ENCODE data around the gene CEP104.

The CEP104 gene

GRCh38 chr1:3863231-3863935, 6.4 kb upstream of the CEP104 start:
- no peak overlapping the region for H3K27ac Mint-ChIP-seq
- no peak for ATAC-seq
- no peak overlapping the region for H3K4me3 Mint-ChIP-seq
- H3K27me3 Mint-ChIP-seq = no peaks in the 10 kb centered on the region
- H3K4me1 Mint-ChIP-seq = peaks cover 26% of the 10 kb centered on the region
- peaks cover under 1% of the 10 kb centered on the region for H3K9me3 Mint-ChIP-seq
- H3K36me3 Mint-ChIP-seq = peaks cover 15% of the 10 kb centered on the region

DNA sequence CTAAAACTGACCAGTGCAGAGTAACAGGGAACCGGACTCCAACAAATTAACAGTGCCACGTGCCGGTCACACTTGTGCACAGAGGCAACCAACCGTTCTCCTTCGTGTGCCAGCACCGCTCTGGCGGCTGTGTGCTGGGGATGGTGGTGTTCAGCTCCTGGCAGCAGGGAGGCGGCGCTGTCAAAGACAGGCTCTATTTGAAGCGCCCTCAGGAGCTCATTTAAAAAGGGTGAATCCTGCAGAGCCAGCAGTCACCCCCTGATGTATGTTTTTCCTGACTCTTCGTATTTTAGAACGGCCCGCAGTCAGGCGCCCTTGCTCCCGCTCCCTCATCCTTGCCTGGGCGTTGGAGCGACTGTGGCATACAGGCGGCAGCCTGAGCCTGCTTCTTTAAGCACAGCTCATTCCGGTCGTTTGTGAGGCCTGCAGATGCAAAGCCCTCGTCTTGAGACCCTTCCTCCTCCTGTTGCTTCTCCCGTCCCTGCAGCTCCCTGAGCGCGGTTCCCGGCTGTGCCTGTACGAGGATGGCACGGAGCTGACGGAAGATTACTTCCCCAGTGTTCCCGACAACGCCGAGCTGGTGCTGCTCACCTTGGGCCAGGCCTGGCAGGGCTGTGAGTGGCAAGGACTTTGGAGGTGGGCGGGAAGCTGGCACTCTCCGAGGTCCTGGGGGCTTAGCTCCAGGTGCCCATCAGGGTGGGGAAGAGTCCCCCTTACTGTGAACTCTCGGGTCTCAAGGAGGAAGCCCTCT, 1.4 kb upstream of the CEP104 start:
- H3K4me1 Mint-ChIP-seq = peaks cover 49% of the 10 kb centered on the region
- H3K36me3 Mint-ChIP-seq = no peaks in the 10 kb centered on the region
- no peak for ATAC-seq
- no peaks in the 10 kb centered on the region for H3K9me3 Mint-ChIP-seq
- no peaks in the 10 kb centered on the region for H3K27me3 Mint-ChIP-seq
- H3K27ac Mint-ChIP-seq = no peak overlapping the region
- H3K4me3 Mint-ChIP-seq = peak overlapping the region; percentile 96

GRCh38 chr1:3857791-3858129, 749 bp upstream of the CEP104 start:
- H3K4me3 Mint-ChIP-seq = peak overlapping the region; percentile 96
- H3K9me3 Mint-ChIP-seq = no peaks in the 10 kb centered on the region
- peaks cover 47% of the 10 kb centered on the region for H3K4me1 Mint-ChIP-seq
- no peak for ATAC-seq
- no peaks in the 10 kb centered on the region for H3K27me3 Mint-ChIP-seq
- H3K27ac Mint-ChIP-seq = peak overlapping the region; percentile 87
- H3K36me3 Mint-ChIP-seq = no peaks in the 10 kb centered on the region

DNA sequence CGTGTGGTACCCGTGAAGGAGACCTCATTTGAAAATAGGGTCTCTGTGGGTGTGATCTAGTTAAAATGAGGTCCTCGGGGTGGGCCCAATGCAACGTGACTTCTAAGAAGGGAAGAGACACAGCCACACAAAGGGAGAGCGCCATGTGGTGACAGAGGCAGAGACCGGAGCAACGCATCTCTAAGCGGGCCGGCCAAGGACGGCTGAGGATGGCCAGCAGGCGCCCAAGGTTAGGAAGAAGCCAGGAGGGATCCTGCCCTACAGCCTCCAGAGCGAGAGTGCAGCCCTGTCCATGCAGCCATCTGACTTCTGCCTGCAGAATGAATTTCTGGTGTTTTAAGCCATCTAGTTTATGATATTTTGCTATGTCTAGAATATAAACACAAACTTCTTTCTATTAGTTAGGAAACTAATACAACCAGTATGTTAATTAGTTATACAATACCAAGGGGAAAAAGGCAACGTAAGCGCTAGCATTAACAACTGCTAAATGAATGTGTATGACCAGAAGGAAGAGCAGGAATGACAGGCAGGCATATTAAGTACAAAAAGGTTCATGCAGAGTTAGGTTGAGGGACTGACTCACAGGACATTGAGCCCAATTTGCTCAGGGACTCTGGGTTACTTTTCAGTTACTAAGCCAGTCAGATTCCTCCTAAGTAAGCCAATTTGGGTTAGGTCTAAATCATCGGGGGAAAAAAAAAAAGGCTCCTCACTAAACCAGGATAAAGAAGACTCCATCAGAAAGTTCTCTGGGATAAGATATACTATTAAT, 4.1 kb downstream of the CEP104 start:
- Mint-ChIP-seq H3K4me3 (no peak overlapping the region), H3K4me1 (peaks cover 26% of the 10 kb centered on the region), H3K27me3 (no peaks in the 10 kb centered on the region), H3K27ac (no peak overlapping the region), H3K9me3 (no peaks in the 10 kb centered on the region), H3K36me3 (peaks cover 17% of the 10 kb centered on the region)
- ATAC-seq = no peak

DNA sequence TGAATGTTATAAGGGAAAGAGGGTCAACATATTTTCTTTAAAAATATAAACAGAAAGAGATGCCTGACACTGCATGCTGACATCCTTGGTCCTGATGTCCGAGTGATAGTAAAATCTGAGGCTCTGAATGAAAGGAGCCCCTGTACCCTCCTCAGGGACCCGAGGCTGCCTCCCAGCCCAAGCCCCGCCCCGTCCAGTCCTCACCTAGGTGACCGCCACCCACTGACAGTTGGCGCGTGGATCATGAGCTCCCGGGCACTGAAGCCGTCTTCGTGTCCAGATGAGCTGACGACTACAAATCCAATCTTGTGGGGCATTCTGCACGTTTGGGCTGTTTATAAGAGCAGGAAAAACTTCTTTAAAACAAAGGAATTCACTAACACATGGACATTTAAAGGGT, 4.9 kb downstream of the CEP104 start:
- no peak overlapping the region for H3K4me3 Mint-ChIP-seq

GRCh38 chr1:3851292-3851691, 5.7 kb downstream of the CEP104 start:
- Mint-ChIP-seq H3K36me3 (peaks cover 33% of the 10 kb centered on the region), H3K27ac (no peak overlapping the region), H3K4me1 (peaks cover 19% of the 10 kb centered on the region), H3K27me3 (no peaks in the 10 kb centered on the region), H3K9me3 (no peaks in the 10 kb centered on the region), H3K4me3 (no peak overlapping the region)
- ATAC-seq = no peak

More for the DNA sequence above, 4.9 kb downstream of the CEP104 start:
- peaks cover 21% of the 10 kb centered on the region for H3K4me1 Mint-ChIP-seq
- H3K9me3 Mint-ChIP-seq = no peaks in the 10 kb centered on the region
- no peaks in the 10 kb centered on the region for H3K27me3 Mint-ChIP-seq
- H3K27ac Mint-ChIP-seq = no peak overlapping the region
- no peak for ATAC-seq
- H3K36me3 Mint-ChIP-seq = peaks cover 25% of the 10 kb centered on the region

GRCh38 chr1:3850857-3851256, 6.2 kb downstream of the CEP104 start:
- peaks cover 33% of the 10 kb centered on the region for H3K36me3 Mint-ChIP-seq
- H3K4me3 Mint-ChIP-seq = no peak overlapping the region
- H3K27ac Mint-ChIP-seq = no peak overlapping the region
- no peaks in the 10 kb centered on the region for H3K9me3 Mint-ChIP-seq
- no peak for ATAC-seq
- peaks cover 15% of the 10 kb centered on the region for H3K4me1 Mint-ChIP-seq
- H3K27me3 Mint-ChIP-seq = no peaks in the 10 kb centered on the region

- Mint-ChIP-seq H3K36me3 (peaks cover 49% of the 10 kb centered on the region), H3K4me3 (no peak overlapping the region), H3K27ac (no peak overlapping the region), H3K9me3 (no peaks in the 10 kb centered on the region), H3K4me1 (no peaks in the 10 kb centered on the region), H3K27me3 (no peaks in the 10 kb centered on the region)
- no peak for ATAC-seq
Observed at GRCh38 chr1:3847081-3847480, 9.9 kb downstream of the CEP104 start.

GRCh38 chr1:3846541-3846940, 10.5 kb downstream of the CEP104 start:
- Mint-ChIP-seq H3K9me3 (no peaks in the 10 kb centered on the region), H3K36me3 (peaks cover 54% of the 10 kb centered on the region)

GRCh38 chr1:3842912-3843311, 14.1 kb downstream of the CEP104 start:
- Mint-ChIP-seq H3K27me3 (no peaks in the 10 kb centered on the region), H3K9me3 (no peaks in the 10 kb centered on the region), H3K36me3 (peaks cover 70% of the 10 kb centered on the region), H3K27ac (peak overlapping the region; percentile 19), H3K4me1 (no peaks in the 10 kb centered on the region), H3K4me3 (no peak overlapping the region)
- ATAC-seq = no peak

More at GRCh38 chr1:3846541-3846940, 10.5 kb downstream of the CEP104 start:
- no peak overlapping the region for H3K27ac Mint-ChIP-seq
- H3K4me3 Mint-ChIP-seq = no peak overlapping the region
- H3K4me1 Mint-ChIP-seq = no peaks in the 10 kb centered on the region
- ATAC-seq = no peak
- no peaks in the 10 kb centered on the region for H3K27me3 Mint-ChIP-seq

- Mint-ChIP-seq H3K4me1 (no peaks in the 10 kb centered on the region), H3K36me3 (peaks cover 70% of the 10 kb centered on the region)
- ATAC-seq = no peak
Observed at GRCh38 chr1:3841491-3841890, 15.5 kb downstream of the CEP104 start.

DNA sequence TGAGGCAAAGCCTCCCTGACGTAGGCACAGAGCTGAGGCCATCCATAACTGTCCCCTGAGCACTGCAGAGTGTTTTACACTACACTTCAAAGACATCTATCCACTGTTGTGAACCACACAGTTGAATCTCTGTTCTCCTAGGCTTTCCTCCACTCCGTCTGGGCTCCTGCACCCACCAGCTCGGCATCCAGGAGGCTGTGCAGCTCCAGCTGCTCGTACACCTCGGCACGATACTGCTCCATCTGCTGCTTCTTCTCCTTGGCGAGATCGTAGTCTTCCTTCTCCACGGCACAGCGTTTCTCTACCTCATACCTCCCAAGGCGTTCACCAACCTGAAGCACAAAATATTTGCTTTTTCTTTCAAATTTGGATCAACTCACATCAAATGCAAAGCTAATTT, 18.2 kb downstream of the CEP104 start:
- no peaks in the 10 kb centered on the region for H3K27me3 Mint-ChIP-seq
- H3K9me3 Mint-ChIP-seq = peaks cover 3% of the 10 kb centered on the region

More at GRCh38 chr1:3841491-3841890, 15.5 kb downstream of the CEP104 start:
- H3K27me3 Mint-ChIP-seq = no peaks in the 10 kb centered on the region
- no peak overlapping the region for H3K27ac Mint-ChIP-seq
- no peak overlapping the region for H3K4me3 Mint-ChIP-seq
- H3K9me3 Mint-ChIP-seq = peaks cover 3% of the 10 kb centered on the region

DNA sequence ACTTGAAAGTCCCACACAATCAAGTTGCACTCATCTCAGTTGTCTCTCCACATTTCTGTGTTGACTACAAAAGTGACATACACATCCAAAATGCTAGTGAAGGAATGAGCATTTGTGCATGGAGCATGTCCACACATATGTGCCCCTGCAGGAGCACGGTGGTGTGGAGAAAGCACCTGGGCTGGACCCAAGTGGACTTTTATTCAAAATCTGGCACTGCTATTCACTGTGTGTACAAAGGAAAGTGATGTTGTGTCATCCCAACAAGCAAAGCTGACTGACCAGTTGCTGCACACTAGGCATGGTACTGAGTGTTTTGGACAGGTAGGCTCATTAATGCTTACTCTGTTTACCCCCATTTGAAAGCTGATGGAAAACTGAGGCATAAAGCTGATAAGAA, 19.3 kb downstream of the CEP104 start:
- Mint-ChIP-seq H3K27ac (no peak overlapping the region), H3K36me3 (peaks cover 83% of the 10 kb centered on the region), H3K9me3 (peaks cover 3% of the 10 kb centered on the region)

More for the DNA sequence above, 18.2 kb downstream of the CEP104 start:
- no peaks in the 10 kb centered on the region for H3K4me1 Mint-ChIP-seq
- H3K4me3 Mint-ChIP-seq = no peak overlapping the region
- H3K27ac Mint-ChIP-seq = no peak overlapping the region
- no peak for ATAC-seq
- H3K36me3 Mint-ChIP-seq = peaks cover 84% of the 10 kb centered on the region

DNA sequence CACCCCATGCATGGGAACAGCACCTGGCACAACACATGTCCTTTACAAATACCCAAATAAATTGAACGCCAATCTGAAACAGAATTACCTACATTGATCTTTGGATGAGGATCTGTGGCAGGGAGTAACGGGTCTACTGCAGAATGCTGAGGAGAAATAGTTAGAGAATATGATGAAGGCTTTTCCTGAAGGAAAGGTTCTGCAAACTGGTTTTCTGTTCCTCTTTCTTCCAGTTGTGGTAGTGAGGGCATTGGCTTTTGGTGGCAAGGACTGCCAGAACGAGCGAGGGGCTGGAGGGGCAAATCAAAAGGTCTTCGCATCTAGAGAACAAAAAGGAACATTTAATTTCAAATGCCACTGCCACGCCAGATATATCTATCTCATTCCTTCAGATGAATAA, 19.8 kb downstream of the CEP104 start:
- no peaks in the 10 kb centered on the region for H3K4me1 Mint-ChIP-seq
- peaks cover 81% of the 10 kb centered on the region for H3K36me3 Mint-ChIP-seq
- H3K27ac Mint-ChIP-seq = no peak overlapping the region
- ATAC-seq = no peak
- peaks cover 3% of the 10 kb centered on the region for H3K9me3 Mint-ChIP-seq
- no peak overlapping the region for H3K4me3 Mint-ChIP-seq
- H3K27me3 Mint-ChIP-seq = no peaks in the 10 kb centered on the region

More for the DNA sequence above, 19.3 kb downstream of the CEP104 start:
- H3K4me3 Mint-ChIP-seq = no peak overlapping the region
- no peaks in the 10 kb centered on the region for H3K4me1 Mint-ChIP-seq
- no peak for ATAC-seq
- no peaks in the 10 kb centered on the region for H3K27me3 Mint-ChIP-seq

- Mint-ChIP-seq H3K4me3 (no peak overlapping the region), H3K36me3 (peaks cover 79% of the 10 kb centered on the region), H3K27me3 (no peaks in the 10 kb centered on the region), H3K27ac (no peak overlapping the region), H3K9me3 (peaks cover 3% of the 10 kb centered on the region), H3K4me1 (no peaks in the 10 kb centered on the region)
- no peak for ATAC-seq
Observed at GRCh38 chr1:3836421-3836820, 20.6 kb downstream of the CEP104 start.

Data from stimulated activated memory B cell treated with anti-CD40 and anti-IgM and Interleukin-4, amounts not matched to agents 10 μg/mL and 1 μg/mL and 100 μg/mL, for 72 hours (primary cell).